HepG2 (cell line): ENCODE results near the gene GPR87. TPM values are rescaled to one million over a fixed set of nuclear protein-coding genes. Genes with fewer than 3 reads are reported as not detected.

Experiments used
- ATAC-seq: fragments of 200-7000 bp; cut with Tn5 transposase; 3 replicates; pipeline ENCODE4 v1.9.1; 2020; ENCODE audit warnings: mild to moderate bottlenecking, moderate library complexity
- BruUV-seq: library from RNA; stranded (reverse); fragments of 400-500 nt; replicated peaks from 2 replicates; lab custom pipeline; 2021; lab: Mats Ljungman, UMichigan
- CTCF ChIA-PET: fragments of 300-600 bp; formaldehyde crosslinking; extraction: SDS; loops from one replicate; lab custom pipeline; 2021; ENCODE audit warnings: low total read pairs, inconsistent platforms, low intra/inter-chr PET ratio; lab: Yijun Ruan, JAX
- POLR2A ChIA-PET: fragments of 350-600 bp; sonication (Branson Sonifier 250); formaldehyde crosslinking; loops from one replicate; lab custom pipeline; 2020; ENCODE audit warnings: antibody characterized with exemption, inconsistent platforms; lab: Yijun Ruan, JAX
- DNase-seq: peaks from one replicate; pipeline ENCODE4 v3.0.0-alpha.2; 2015; ENCODE audit warnings: low spot score
- FAIRE-seq: peaks from 3 replicates; lab custom pipeline; 2011; peaks lifted over from hg19 to GRCh38; lab: Jason Lieb, UNC
- H2AFZ ChIP-seq: one replicate; pipeline ENCODE4 v1.6.1; 2011; ENCODE audit warnings: low read length, inconsistent platforms
- H3K27ac ChIP-seq: fragments of 300-600 bp; 3 replicates; pipeline ENCODE4 v1.8.0; 2011; ENCODE audit warnings: mixed run types, mild to moderate bottlenecking, mixed read lengths, low read length, inconsistent platforms; ENCODE audit not compliant: insufficient read depth; ENCODE audit errors: extremely low read length
- H3K27me3 ChIP-seq, 2 experiments: fragments of 200-600 bp in 1 of 2; 2 replicates in 1 of 2; 3 replicates in 1 of 2; pipeline versions ENCODE4 v1.6.0 to v1.8.0; 2011; ENCODE audit warnings: low read length in 2 of 2, mild to moderate bottlenecking in 2 of 2, moderate library complexity in 2 of 2, inconsistent platforms in 1 of 2; ENCODE audit not compliant: insufficient read depth in 2 of 2, control insufficient read depth in 1 of 2
- H3K36me3 ChIP-seq, 2 experiments: fragments of 200-600 bp in 1 of 2; replicated peaks in 1 of 2; 2 replicates in 1 of 2; 3 replicates in 1 of 2; pipeline versions ENCODE4 v1.5.1 to v1.8.0; 2011; ENCODE audit warnings: low read length in 2 of 2, inconsistent platforms in 1 of 2; ENCODE audit not compliant: insufficient read depth in 2 of 2, control insufficient read depth in 1 of 2
- H3K4me1 ChIP-seq: 2 replicates; pipeline ENCODE4 v1.5.1; 2012; ENCODE audit warnings: low read length, inconsistent platforms; ENCODE audit not compliant: insufficient read depth
- H3K4me2 ChIP-seq: 2 replicates; pipeline ENCODE4 v1.6.0; 2011; ENCODE audit warnings: low read depth, low read length, inconsistent platforms
- H3K4me3 ChIP-seq, 3 experiments: fragments of 200-600 bp in 1 of 3; sonication (generic), shearing (Covaris generic) in 1 of 3; replicated peaks in 1 of 3; 2 replicates each; pipeline ENCODE4 v1.5.1; 2011 to 2016; ENCODE audit warnings: low read length in 3 of 3, inconsistent platforms in 2 of 3, low read depth in 2 of 3, mild to moderate bottlenecking in 2 of 3, control low read depth in 1 of 3, mixed read lengths in 1 of 3; ENCODE audit not compliant: insufficient read depth in 1 of 3
- H3K79me2 ChIP-seq: one replicate; pipeline ENCODE4 v1.6.1; 2011; ENCODE audit warnings: low read length, inconsistent platforms; ENCODE audit not compliant: insufficient read depth
- H3K9ac ChIP-seq: 2 replicates; pipeline ENCODE4 v1.6.0; 2011; ENCODE audit warnings: mild to moderate bottlenecking, low read depth, low read length, inconsistent platforms; ENCODE audit not compliant: insufficient read depth
- H3K9me3 ChIP-seq: 2 replicates; pipeline ENCODE4 v1.5.1; 2012; ENCODE audit warnings: mild to moderate bottlenecking, low read length
- H4K20me1 ChIP-seq: 2 replicates; pipeline ENCODE4 v1.6.0; 2011; ENCODE audit warnings: inconsistent platforms, mild to moderate bottlenecking, low read length, moderate library complexity; ENCODE audit not compliant: insufficient read depth
- GATAD1 ChIP-seq: IDR thresholded peaks from 2 replicates; pipeline ENCODE4 v1.6.1; 2016; ENCODE audit warnings: missing genetic modification reagents, missing compliant biosample characterization
- GTF3A ChIP-seq: sonication (generic); formaldehyde crosslinking; conservative IDR thresholded peaks from 2 replicates; pipeline ENCODE4 v1.4.0; 2020; ENCODE audit warnings: mild to moderate bottlenecking, missing genetic modification reagents
- HOXA3 ChIP-seq: sonication (generic); formaldehyde crosslinking; IDR thresholded peaks from 2 replicates; pipeline ENCODE4 v1.5.0; 2020; ENCODE audit warnings: missing genetic modification reagents
- MTF1 ChIP-seq: sonication (generic); formaldehyde crosslinking; IDR thresholded peaks from 2 replicates; pipeline ENCODE4 v1.5.0; 2020; ENCODE audit warnings: missing genetic modification reagents
- TOPORS ChIP-seq: sonication (generic); formaldehyde crosslinking; IDR thresholded peaks from 2 replicates; pipeline ENCODE4 v1.8.0; 2023; ENCODE audit warnings: mild to moderate bottlenecking, missing genetic modification reagents
- ZNF564 ChIP-seq: sonication (generic); formaldehyde crosslinking; IDR thresholded peaks from 2 replicates; pipeline ENCODE4 v1.8.1; 2023; ENCODE audit warnings: mild to moderate bottlenecking, missing genetic modification reagents
- ZNF766 ChIP-seq: sonication (generic); formaldehyde crosslinking; IDR thresholded peaks from 2 replicates; pipeline ENCODE4 v1.5.0; 2020; ENCODE audit warnings: missing genetic modification reagents, borderline replicate concordance
- WGBS: methylation state at CpG from one replicate; pipeline ENCODE4 v1.1.6; 2017; ENCODE audit warnings: low lambda C conversion rate; 5-methylcytosine and 5-hydroxymethylcytosine counted together
- in situ Hi-C: cut with HindIII; loops from 2 replicates; pipeline ENCODE4 v1.10.0; 2017; ENCODE audit warnings: low pct_unique_long_range_greater_than_20kb; ENCODE audit not compliant: extremely low pct_ligation_motif_present
- intact Hi-C: fragments of 100-400 bp; cut with micrococcal nuclease; formaldehyde crosslinking; loops from one replicate; pipeline ENCODE4 v1.10.0; 2022; ENCODE audit not compliant: unreplicated experiment
- polyA plus RNA-seq, 8 experiments: library from polyadenylated mRNA; depleted of rRNA in 3 of 8; stranded (reverse) in 7 of 8; unstranded in 1 of 8; fragments of >200 nt; fragmentation: Illumina TruSeq in 4 of 8; extraction: Trizol in 4 of 8; gene quantifications; 2 replicates each; pipeline versions ENCODE4 v1.2.1 to v1.2.3, GENCODE V29; 2011 to 2016; ENCODE audit warnings: low read depth in 4 of 8, missing spikeins in 1 of 8, mixed read lengths in 1 of 8; ENCODE audit not compliant: insufficient read depth in 1 of 8
- total RNA-seq, 5 experiments: library from RNA; depleted of rRNA; stranded (reverse); fragments of >200 nt; fragmentation: Illumina TruSeq; extraction: Trizol; gene quantifications; 2 replicates each; pipeline ENCODE4 v1.2.3, GENCODE V29; 2016; ENCODE audit warnings: low read depth in 1 of 5
- TF ChIP-seq, protein P1 (sequence below): sonication (generic); formaldehyde crosslinking; IDR thresholded peaks from 2 replicates; pipeline ENCODE4 v1.4.0; 2020; ENCODE audit warnings: mild to moderate bottlenecking, missing genetic modification reagents
- TF ChIP-seq, protein P2 (sequence below): fragments of 450-650 bp; IDR thresholded peaks from 2 replicates; pipeline ENCODE4 v1.6.1; 2017; ENCODE audit warnings: mild to moderate bottlenecking
- TF ChIP-seq, protein P3 (sequence below): sonication (generic); formaldehyde crosslinking; IDR thresholded peaks from 2 replicates; pipeline ENCODE4 v1.8.0; 2022; ENCODE audit warnings: mild to moderate bottlenecking, missing genetic modification reagents, moderate library complexity
- TF ChIP-seq, protein P4 (sequence below): sonication (generic); formaldehyde crosslinking; IDR thresholded peaks from 2 replicates; pipeline ENCODE4 v1.4.0; 2020; ENCODE audit warnings: missing genetic modification reagents

The GPR87 gene
- total and polyA plus RNA-seq, 2 of the 13 experiments (the other 11 are each of a cell fraction or from before 2014, with no cell fraction given) = not detected

DNA sequence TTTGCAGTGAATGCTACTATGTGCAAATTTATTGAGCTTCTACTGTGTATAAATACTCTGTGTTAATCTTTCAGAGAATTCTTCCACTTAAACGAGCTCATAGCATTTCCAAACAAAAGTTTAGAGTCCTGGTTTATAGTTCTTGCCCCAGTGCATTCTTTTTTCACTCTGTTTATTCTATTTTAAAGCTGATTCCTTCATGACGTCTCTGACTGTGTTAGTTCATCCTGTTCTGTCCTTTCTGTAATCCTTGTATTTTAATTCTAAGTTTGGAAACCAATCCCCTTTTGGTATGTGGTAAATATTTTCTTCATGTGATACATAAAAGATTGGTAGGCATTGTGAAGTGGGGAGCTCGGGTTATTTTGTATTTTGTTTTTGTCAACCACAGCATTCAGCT lies 57.0 kb downstream of the GPR87 start:
- intact Hi-C loops = no loop called here
- Histone ChIP-seq H3K27me3 (no peaks in the 10 kb centered on the region; a peak in 1 of 5 replicates), H3K4me3 (no peak overlapping the region), H3K27ac (no peak overlapping the region), H3K4me2 (no peak overlapping the region), H4K20me1 (no peaks in the 10 kb centered on the region), H3K36me3 (no peaks in the 10 kb centered on the region), H3K9me3 (no peaks in the 10 kb centered on the region), H2AFZ (no peak overlapping the region)
- no peak for DNase-seq
- BruUV-seq = no TSS peak
- FAIRE-seq = no peak
- POLR2A ChIA-PET = no interaction called here
- CTCF ChIA-PET = no interaction called here
- ATAC-seq = no peak
- TF ChIP-seq GATAD1 (CRISPR knock-in tag) = no peak
- TF ChIP-seq TOPORS (CRISPR knock-in tag) = no peak
- TF ChIP-seq, protein P1, sequence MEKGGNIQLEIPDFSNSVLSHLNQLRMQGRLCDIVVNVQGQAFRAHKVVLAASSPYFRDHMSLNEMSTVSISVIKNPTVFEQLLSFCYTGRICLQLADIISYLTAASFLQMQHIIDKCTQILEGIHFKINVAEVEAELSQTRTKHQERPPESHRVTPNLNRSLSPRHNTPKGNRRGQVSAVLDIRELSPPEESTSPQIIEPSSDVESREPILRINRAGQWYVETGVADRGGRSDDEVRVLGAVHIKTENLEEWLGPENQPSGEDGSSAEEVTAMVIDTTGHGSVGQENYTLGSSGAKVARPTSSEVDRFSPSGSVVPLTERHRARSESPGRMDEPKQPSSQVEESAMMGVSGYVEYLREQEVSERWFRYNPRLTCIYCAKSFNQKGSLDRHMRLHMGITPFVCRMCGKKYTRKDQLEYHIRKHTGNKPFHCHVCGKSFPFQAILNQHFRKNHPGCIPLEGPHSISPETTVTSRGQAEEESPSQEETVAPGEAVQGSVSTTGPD (CRISPR knock-in tag) = no peak
- TF ChIP-seq, all 625 proteins: peak for 0
- Histone ChIP-seq H3K79me2 (no peaks in the 10 kb centered on the region), H3K9ac (no peak overlapping the region), H3K4me1 (no peaks in the 10 kb centered on the region)
- WGBS = 18% methylated on average over 3 of the region's 3 CpGs
- in situ Hi-C loops = no loop called here

DNA sequence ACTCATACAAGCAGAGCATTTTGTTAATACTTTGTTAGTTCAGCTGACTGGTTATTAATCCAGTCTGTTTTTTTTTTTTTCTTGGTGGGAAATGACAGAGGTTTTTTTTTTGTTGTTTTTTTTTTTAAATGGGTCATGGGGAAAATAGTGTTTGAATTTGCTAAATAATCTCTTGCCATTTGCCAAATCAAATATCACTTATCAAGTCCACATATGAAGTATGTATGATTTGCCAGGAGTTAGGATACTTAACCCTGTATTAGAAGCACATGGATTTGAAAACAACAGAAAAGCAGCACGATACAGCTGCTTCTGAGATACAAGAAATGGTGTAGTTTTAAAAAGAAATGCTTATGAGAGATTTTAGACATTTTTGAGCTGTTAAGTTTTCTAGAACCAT lies 59.9 kb downstream of the GPR87 start:
- no peak overlapping the region for H3K27ac ChIP-seq
- WGBS = 7% methylated on average over 1 of the region's 1 CpG
- H3K4me3 ChIP-seq = no peak overlapping the region
- H3K27me3 ChIP-seq = no peaks in the 10 kb centered on the region
- no TSS peak for BruUV-seq
- H3K9me3 ChIP-seq = no peaks in the 10 kb centered on the region
- CTCF ChIA-PET = no interaction called here
- POLR2A ChIA-PET = no interaction called here
- in situ Hi-C loops (no loop called here), intact Hi-C loops (no loop called here)
- no peak overlapping the region for H2AFZ ChIP-seq
- FAIRE-seq (no peak), DNase-seq (no peak), ATAC-seq (no peak)
- no peaks in the 10 kb centered on the region for H3K79me2 ChIP-seq
- H4K20me1 ChIP-seq = no peaks in the 10 kb centered on the region
- H3K9ac ChIP-seq = no peak overlapping the region
- H3K36me3 ChIP-seq = no peaks in the 10 kb centered on the region
- no peaks in the 10 kb centered on the region for H3K4me1 ChIP-seq
- no peak overlapping the region for H3K4me2 ChIP-seq
- TF ChIP-seq ZNF564 (CRISPR knock-in tag) = no peak
- TF ChIP-seq ZNF766 (CRISPR knock-in tag) = no peak
- TF ChIP-seq GTF3A (CRISPR knock-in tag) = no peak
- TF ChIP-seq MTF1 (CRISPR knock-in tag) = no peak
- TF ChIP-seq, protein P2, sequence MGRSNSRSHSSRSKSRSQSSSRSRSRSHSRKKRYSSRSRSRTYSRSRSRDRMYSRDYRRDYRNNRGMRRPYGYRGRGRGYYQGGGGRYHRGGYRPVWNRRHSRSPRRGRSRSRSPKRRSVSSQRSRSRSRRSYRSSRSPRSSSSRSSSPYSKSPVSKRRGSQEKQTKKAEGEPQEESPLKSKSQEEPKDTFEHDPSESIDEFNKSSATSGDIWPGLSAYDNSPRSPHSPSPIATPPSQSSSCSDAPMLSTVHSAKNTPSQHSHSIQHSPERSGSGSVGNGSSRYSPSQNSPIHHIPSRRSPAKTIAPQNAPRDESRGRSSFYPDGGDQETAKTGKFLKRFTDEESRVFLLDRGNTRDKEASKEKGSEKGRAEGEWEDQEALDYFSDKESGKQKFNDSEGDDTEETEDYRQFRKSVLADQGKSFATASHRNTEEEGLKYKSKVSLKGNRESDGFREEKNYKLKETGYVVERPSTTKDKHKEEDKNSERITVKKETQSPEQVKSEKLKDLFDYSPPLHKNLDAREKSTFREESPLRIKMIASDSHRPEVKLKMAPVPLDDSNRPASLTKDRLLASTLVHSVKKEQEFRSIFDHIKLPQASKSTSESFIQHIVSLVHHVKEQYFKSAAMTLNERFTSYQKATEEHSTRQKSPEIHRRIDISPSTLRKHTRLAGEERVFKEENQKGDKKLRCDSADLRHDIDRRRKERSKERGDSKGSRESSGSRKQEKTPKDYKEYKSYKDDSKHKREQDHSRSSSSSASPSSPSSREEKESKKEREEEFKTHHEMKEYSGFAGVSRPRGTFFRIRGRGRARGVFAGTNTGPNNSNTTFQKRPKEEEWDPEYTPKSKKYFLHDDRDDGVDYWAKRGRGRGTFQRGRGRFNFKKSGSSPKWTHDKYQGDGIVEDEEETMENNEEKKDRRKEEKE = no peak
- TF ChIP-seq HOXA3 (CRISPR knock-in tag) = no peak
- TF ChIP-seq, protein P3, sequence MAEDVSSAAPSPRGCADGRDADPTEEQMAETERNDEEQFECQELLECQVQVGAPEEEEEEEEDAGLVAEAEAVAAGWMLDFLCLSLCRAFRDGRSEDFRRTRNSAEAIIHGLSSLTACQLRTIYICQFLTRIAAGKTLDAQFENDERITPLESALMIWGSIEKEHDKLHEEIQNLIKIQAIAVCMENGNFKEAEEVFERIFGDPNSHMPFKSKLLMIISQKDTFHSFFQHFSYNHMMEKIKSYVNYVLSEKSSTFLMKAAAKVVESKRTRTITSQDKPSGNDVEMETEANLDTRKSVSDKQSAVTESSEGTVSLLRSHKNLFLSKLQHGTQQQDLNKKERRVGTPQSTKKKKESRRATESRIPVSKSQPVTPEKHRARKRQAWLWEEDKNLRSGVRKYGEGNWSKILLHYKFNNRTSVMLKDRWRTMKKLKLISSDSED = no peak
- TF ChIP-seq, protein P4, sequence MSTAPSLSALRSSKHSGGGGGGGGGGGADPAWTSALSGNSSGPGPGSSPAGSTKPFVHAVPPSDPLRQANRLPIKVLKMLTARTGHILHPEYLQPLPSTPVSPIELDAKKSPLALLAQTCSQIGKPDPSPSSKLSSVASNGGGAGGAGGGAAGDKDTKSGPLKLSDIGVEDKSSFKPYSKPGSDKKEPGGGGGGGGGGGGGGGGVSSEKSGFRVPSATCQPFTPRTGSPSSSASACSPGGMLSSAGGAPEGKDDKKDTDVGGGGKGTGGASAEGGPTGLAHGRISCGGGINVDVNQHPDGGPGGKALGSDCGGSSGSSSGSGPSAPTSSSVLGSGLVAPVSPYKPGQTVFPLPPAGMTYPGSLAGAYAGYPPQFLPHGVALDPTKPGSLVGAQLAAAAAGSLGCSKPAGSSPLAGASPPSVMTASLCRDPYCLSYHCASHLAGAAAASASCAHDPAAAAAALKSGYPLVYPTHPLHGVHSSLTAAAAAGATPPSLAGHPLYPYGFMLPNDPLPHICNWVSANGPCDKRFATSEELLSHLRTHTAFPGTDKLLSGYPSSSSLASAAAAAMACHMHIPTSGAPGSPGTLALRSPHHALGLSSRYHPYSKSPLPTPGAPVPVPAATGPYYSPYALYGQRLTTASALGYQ (CRISPR knock-in tag) = no peak
